MM.1S (cell line): ENCODE results near the gene TMEM125.

ENCODE experiments used
- DNase-seq: peaks from one replicate; pipeline ENCODE4 v3.0.0-alpha.2; 2015
- H2AFZ ChIP-seq: fragments of 300-600 bp; sonication (generic); 2 replicates; pipeline ENCODE4 v1.6.0; 2016; ENCODE audit warnings: antibody characterized with exemption, low read length
- H3F3A ChIP-seq: fragments of 300-600 bp; sonication (generic); 2 replicates; pipeline ENCODE4 v1.6.1; 2016; ENCODE audit warnings: mild to moderate bottlenecking, antibody characterized with exemption, low read length, moderate library complexity, mixed read lengths; ENCODE audit not compliant: insufficient read depth
- H3K27ac ChIP-seq: fragments of 300-600 bp; sonication (generic); 2 replicates; pipeline ENCODE4 v1.5.1; 2016; ENCODE audit warnings: mild to moderate bottlenecking, low read length
- H3K27me3 ChIP-seq: fragments of 300-600 bp; sonication (generic); replicated peaks from 2 replicates; pipeline ENCODE4 v1.6.0; 2016; ENCODE audit warnings: low read length; ENCODE audit not compliant: insufficient read depth
- H3K36me3 ChIP-seq: fragments of 300-600 bp; sonication (generic); replicated peaks from 2 replicates; pipeline ENCODE4 v1.6.1; 2016; ENCODE audit warnings: mild to moderate bottlenecking, low read length, mixed read lengths; ENCODE audit not compliant: insufficient read depth
- H3K4me1 ChIP-seq: fragments of 300-600 bp; sonication (generic); 2 replicates; pipeline ENCODE4 v1.6.1; 2016; ENCODE audit warnings: low read length, mixed read lengths
- H3K4me2 ChIP-seq: fragments of 300-600 bp; sonication (generic); 2 replicates; pipeline ENCODE4 v1.6.0; 2016; ENCODE audit warnings: low read depth, low read length
- H3K4me3 ChIP-seq: fragments of 300-600 bp; sonication (generic); 2 replicates; pipeline ENCODE4 v1.5.1; 2016; ENCODE audit warnings: low read length, mixed read lengths
- H3K79me2 ChIP-seq: fragments of 300-600 bp; sonication (generic); 2 replicates; pipeline ENCODE4 v1.6.1; 2016; ENCODE audit warnings: mixed run types, low read length, mixed read lengths
- H3K9ac ChIP-seq: fragments of 300-600 bp; sonication (generic); 2 replicates; pipeline ENCODE4 v1.6.1; 2016; ENCODE audit warnings: low read length, mixed read lengths
- H3K9me2 ChIP-seq: fragments of 300-600 bp; sonication (generic); replicated peaks from 2 replicates; pipeline ENCODE4 v1.6.1; 2016; ENCODE audit warnings: mild to moderate bottlenecking, low read length, mixed read lengths; ENCODE audit not compliant: insufficient read depth
- H3K9me3 ChIP-seq: fragments of 300-600 bp; sonication (generic); replicated peaks from 2 replicates; pipeline ENCODE4 v1.6.1; 2016; ENCODE audit warnings: mild to moderate bottlenecking, low read length, mixed read lengths; ENCODE audit not compliant: insufficient read depth
- H4K20me1 ChIP-seq: fragments of 300-600 bp; sonication (generic); 2 replicates; pipeline ENCODE4 v1.6.1; 2016; ENCODE audit warnings: mild to moderate bottlenecking, low read length, moderate library complexity, mixed read lengths; ENCODE audit not compliant: insufficient read depth
- EZH2 ChIP-seq: fragments of 300-600 bp; sonication (generic); optimal IDR thresholded peaks from 2 replicates; pipeline ENCODE3; 2017; ENCODE audit warnings: low read depth, mild to moderate bottlenecking, antibody characterized with exemption, low read length, mixed read lengths
- EZH2phosphoT487 ChIP-seq: fragments of 300-600 bp; sonication (generic); IDR thresholded peaks from 2 replicates; pipeline ENCODE4 v1.6.1; 2018; ENCODE audit warnings: antibody characterized with exemption, low read length
- TF ChIP-seq, protein P1 (sequence below): fragments of 300-600 bp; sonication (generic); IDR thresholded peaks from 2 replicates; pipeline ENCODE4 v1.5.1; 2016; ENCODE audit warnings: antibody characterized with exemption, low read length, mixed read lengths

TMEM125 gene

DNA sequence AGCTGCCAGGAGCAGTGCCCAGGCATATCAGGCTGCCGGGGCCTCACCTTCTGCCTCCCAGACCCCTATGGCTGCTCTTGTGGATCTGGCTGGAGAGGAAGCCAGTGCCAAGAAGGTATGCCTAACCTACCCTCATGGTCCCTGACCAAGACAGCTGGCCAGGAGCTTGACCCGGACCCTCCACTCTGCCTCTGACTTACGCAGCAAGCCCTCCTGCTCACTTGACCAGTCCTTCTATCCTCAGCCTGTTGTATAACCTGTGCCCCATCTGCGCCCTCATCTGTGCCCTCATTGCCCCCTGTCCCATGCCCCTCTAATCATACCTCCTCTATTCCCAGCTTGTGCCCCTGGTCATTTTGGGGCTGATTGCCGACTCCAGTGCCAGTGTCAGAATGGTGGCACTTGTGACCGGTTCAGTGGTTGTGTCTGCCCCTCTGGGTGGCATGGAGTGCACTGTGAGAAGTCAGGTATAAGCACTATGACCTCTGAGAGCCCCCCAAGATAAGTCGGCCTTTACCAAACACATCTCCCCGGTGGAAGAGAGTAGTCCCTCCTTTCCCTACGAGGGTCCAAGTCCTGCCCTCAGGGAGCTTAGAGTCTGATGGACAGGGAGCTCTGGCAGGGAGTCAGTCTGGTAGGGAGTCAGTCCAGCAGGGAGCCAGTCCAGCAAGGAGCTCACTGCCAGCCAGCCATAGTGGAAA, 37.8 kb downstream of the TMEM125 start:
- no peak for DNase-seq
- Histone ChIP-seq H3K79me2 (no peaks in the 10 kb centered on the region), H3K4me3 (no peak overlapping the region), H2AFZ (no peak overlapping the region), H3K4me2 (no peak overlapping the region), H3K36me3 (no peaks in the 10 kb centered on the region), H4K20me1 (no peaks in the 10 kb centered on the region), H3K27me3 (peaks cover 46% of the 10 kb centered on the region), H3K27ac (no peak overlapping the region), H3K4me1 (no peaks in the 10 kb centered on the region), H3F3A (no peaks in the 10 kb centered on the region), H3K9me3 (no peaks in the 10 kb centered on the region), H3K9ac (no peak overlapping the region), H3K9me2 (no peaks in the 10 kb centered on the region)
- TF ChIP-seq EZH2phosphoT487 (no peak), EZH2 (no peak)
- TF ChIP-seq, protein P1, sequence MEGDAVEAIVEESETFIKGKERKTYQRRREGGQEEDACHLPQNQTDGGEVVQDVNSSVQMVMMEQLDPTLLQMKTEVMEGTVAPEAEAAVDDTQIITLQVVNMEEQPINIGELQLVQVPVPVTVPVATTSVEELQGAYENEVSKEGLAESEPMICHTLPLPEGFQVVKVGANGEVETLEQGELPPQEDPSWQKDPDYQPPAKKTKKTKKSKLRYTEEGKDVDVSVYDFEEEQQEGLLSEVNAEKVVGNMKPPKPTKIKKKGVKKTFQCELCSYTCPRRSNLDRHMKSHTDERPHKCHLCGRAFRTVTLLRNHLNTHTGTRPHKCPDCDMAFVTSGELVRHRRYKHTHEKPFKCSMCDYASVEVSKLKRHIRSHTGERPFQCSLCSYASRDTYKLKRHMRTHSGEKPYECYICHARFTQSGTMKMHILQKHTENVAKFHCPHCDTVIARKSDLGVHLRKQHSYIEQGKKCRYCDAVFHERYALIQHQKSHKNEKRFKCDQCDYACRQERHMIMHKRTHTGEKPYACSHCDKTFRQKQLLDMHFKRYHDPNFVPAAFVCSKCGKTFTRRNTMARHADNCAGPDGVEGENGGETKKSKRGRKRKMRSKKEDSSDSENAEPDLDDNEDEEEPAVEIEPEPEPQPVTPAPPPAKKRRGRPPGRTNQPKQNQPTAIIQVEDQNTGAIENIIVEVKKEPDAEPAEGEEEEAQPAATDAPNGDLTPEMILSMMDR = no peak

DNA sequence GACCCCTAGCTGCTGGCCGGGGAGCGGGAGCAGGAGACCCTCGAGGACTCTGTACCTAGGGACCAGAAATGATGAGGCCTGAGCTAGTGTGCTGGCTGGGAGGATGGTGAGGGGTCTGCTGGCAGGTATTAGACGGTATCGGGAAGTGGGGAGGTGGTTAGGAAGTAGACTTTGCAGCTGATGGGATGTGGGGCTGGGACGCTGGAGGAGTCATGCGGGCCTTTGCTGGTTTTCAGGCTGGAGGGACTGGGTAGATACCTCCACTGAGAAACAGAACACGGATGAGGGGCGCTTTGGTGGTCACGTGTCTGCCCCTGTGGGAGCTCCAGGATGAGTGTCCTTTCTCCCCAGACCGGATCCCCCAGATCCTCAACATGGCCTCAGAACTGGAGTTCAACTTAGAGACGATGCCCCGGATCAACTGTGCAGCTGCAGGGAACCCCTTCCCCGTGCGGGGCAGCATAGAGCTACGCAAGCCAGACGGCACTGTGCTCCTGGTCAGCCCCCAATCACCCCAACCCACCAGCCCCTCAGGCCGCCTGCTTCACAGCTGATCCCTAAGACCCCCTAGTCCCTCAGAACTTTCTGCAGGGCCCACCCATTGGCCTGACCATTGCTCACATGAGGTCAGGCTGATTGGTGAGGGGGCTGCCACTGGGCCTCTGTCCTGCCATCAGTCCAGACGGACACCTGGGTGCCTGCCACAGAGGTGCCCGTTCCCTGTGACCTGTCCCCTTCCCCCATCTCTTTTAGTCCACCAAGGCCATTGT, 39.0 kb downstream of the TMEM125 start:
- Histone ChIP-seq H3K27ac (no peak overlapping the region), H3F3A (no peaks in the 10 kb centered on the region), H3K27me3 (peaks cover 46% of the 10 kb centered on the region), H3K9me3 (no peaks in the 10 kb centered on the region), H3K4me3 (no peak overlapping the region), H2AFZ (no peak overlapping the region), H3K4me1 (no peaks in the 10 kb centered on the region), H3K79me2 (no peaks in the 10 kb centered on the region), H3K9me2 (no peaks in the 10 kb centered on the region), H3K4me2 (no peak overlapping the region), H3K36me3 (no peaks in the 10 kb centered on the region), H4K20me1 (no peaks in the 10 kb centered on the region), H3K9ac (no peak overlapping the region)
- DNase-seq = no peak
- no peak for TF ChIP-seq EZH2phosphoT487
- TF ChIP-seq, protein P1 = 0 out of 2 replicates have a peak, but pooled peaks have one; percentile 4

- no peaks in the 10 kb centered on the region for H3K79me2 ChIP-seq
- H3K4me1 ChIP-seq = no peaks in the 10 kb centered on the region
- no peaks in the 10 kb centered on the region for H3K9me2 ChIP-seq
- H3K9ac ChIP-seq = no peak overlapping the region
- H3F3A ChIP-seq = no peaks in the 10 kb centered on the region
- H3K27me3 ChIP-seq = peaks cover 46% of the 10 kb centered on the region
- no peak overlapping the region for H2AFZ ChIP-seq
- no peak overlapping the region for H3K4me3 ChIP-seq
- H3K36me3 ChIP-seq = no peaks in the 10 kb centered on the region
- H3K9me3 ChIP-seq = no peaks in the 10 kb centered on the region
- TF ChIP-seq EZH2phosphoT487 (no peak), EZH2 (no peak)
- TF ChIP-seq, protein P1 = no peak
- DNase-seq = no peak
- no peaks in the 10 kb centered on the region for H4K20me1 ChIP-seq
- H3K4me2 ChIP-seq = no peak overlapping the region
- no peak overlapping the region for H3K27ac ChIP-seq
Measured at GRCh38 chr1:43309405-43310025, 39.7 kb downstream of the TMEM125 start.
